GM12878 (cell line): ENCODE measurements around the gene MARCHF9. TPM values are rescaled to one million over a fixed set of nuclear protein-coding genes. Genes with fewer than 3 reads are reported as not detected.

ENCODE experiments used
- ATAC-seq: fragments of 200-7000 bp; cut with Tn5 transposase; 3 replicates; pipeline ENCODE4 v1.9.1; 2020; ENCODE audit warnings: mild to moderate bottlenecking, moderate library complexity
- BruUV-seq: library from RNA; stranded (reverse); fragments of 400-500 nt; replicated peaks from 2 replicates; lab custom pipeline; 2021; lab: Mats Ljungman, UMichigan
- CTCF ChIA-PET: fragments of 300-600 bp; sonication (Branson Sonifier 250); formaldehyde crosslinking; extraction: SDS; loops from one replicate; lab custom pipeline; 2021; ENCODE audit warnings: inconsistent platforms; lab: Yijun Ruan, JAX
- POLR2A ChIA-PET: fragments of 350-600 bp; formaldehyde crosslinking; extraction: SDS; loops from one replicate; lab custom pipeline; 2021; ENCODE audit warnings: inconsistent platforms; lab: Charles Lee
- RAD21 ChIA-PET: fragments of 300-600 bp; sonication (Branson Sonifier 250); formaldehyde crosslinking; loops from one replicate; lab custom pipeline; 2023; ENCODE audit warnings: antibody characterized with exemption; ENCODE audit not compliant: unreplicated experiment; lab: Charles Lee
- SMC1A ChIA-PET: fragments of 300-600 bp; sonication (Branson Sonifier 250); formaldehyde crosslinking; loops from one replicate; lab custom pipeline; 2023; ENCODE audit not compliant: unreplicated experiment, uncharacterized antibody; lab: Charles Lee
- DNase-seq: peaks from one replicate; pipeline ENCODE4 v3.0.0-alpha.2; 2011; ENCODE audit warnings: low read depth, low spot score
- FAIRE-seq: peaks from 3 replicates; lab custom pipeline; 2011; peaks lifted over from hg19 to GRCh38; lab: Jason Lieb, UNC
- H2AFZ ChIP-seq: 2 replicates; pipeline ENCODE4 v1.6.0; 2011; ENCODE audit warnings: low read depth, low read length, control low read depth; ENCODE audit not compliant: control insufficient read depth
- H3K27ac ChIP-seq: 2 replicates; pipeline ENCODE4 v1.5.1; 2011; ENCODE audit warnings: control low read depth; ENCODE audit not compliant: control insufficient read depth, insufficient read depth
- H3K27me3 ChIP-seq, 2 experiments: replicated peaks in 1 of 2; 2 replicates each; pipeline versions ENCODE4 v1.6.0 to v1.6.1; 2011; ENCODE audit warnings: low read length in 1 of 2; ENCODE audit not compliant: control insufficient read depth in 2 of 2, insufficient read depth in 2 of 2
- H3K36me3 ChIP-seq, 2 experiments: 2 replicates each; pipeline ENCODE4 v1.5.1; 2011; ENCODE audit warnings: low read length in 1 of 2; ENCODE audit not compliant: control insufficient read depth in 2 of 2, insufficient read depth in 2 of 2
- H3K4me1 ChIP-seq: 2 replicates; pipeline ENCODE4 v1.6.1; 2011; ENCODE audit warnings: mild to moderate bottlenecking, low read length, moderate library complexity, mixed read lengths; ENCODE audit not compliant: control insufficient read depth, insufficient read depth
- H3K4me2 ChIP-seq: 2 replicates; pipeline ENCODE4 v1.6.0; 2011; ENCODE audit warnings: control low read depth; ENCODE audit not compliant: control insufficient read depth, insufficient read depth
- H3K4me3 ChIP-seq: fragments of 200-600 bp; sonication (generic); 2 replicates; pipeline ENCODE4 v1.5.1; 2016
- H3K79me2 ChIP-seq: 2 replicates; pipeline ENCODE4 v1.6.0; 2011; ENCODE audit warnings: low read length; ENCODE audit not compliant: control insufficient read depth, insufficient read depth
- H3K9ac ChIP-seq: 2 replicates; pipeline ENCODE4 v1.8.0; 2011; ENCODE audit warnings: low read length, control low read depth, mixed read lengths; ENCODE audit not compliant: control insufficient read depth, insufficient read depth
- H3K9me3 ChIP-seq: replicated peaks from 3 replicates; pipeline ENCODE4 v1.5.1; 2011; ENCODE audit warnings: mild to moderate bottlenecking, low read length; ENCODE audit not compliant: control insufficient read depth, insufficient read depth
- H4K20me1 ChIP-seq: 2 replicates; pipeline ENCODE4 v1.6.0; 2011; ENCODE audit not compliant: control insufficient read depth, insufficient read depth
- ATF3 ChIP-seq: IDR thresholded peaks from 2 replicates; pipeline ENCODE4 v1.6.1; 2011; ENCODE audit warnings: low read depth, mild to moderate bottlenecking, low read length, moderate library complexity, borderline replicate concordance; ENCODE audit errors: extremely low read depth
- BCL11A ChIP-seq: IDR thresholded peaks from 2 replicates; pipeline ENCODE4 v1.6.1; 2011; ENCODE audit warnings: low read depth, low read length
- CHD4 ChIP-seq: fragments of 200-600 bp; sonication (generic); IDR thresholded peaks from 2 replicates; pipeline ENCODE4 v1.6.1; 2016; ENCODE audit warnings: mild to moderate bottlenecking
- IKZF1 ChIP-seq: fragments of 450-650 bp; conservative IDR thresholded peaks from 2 replicates; pipeline ENCODE4 v1.6.1; 2017; ENCODE audit warnings: antibody characterized with exemption, mild to moderate bottlenecking
- JUNB ChIP-seq: IDR thresholded peaks from 2 replicates; pipeline ENCODE4 v1.6.1; 2016; ENCODE audit warnings: antibody characterized with exemption, mild to moderate bottlenecking
- MXI1 ChIP-seq: fragments of 150-350 bp; IDR thresholded peaks from 2 replicates; pipeline ENCODE4 v1.6.1; 2011; ENCODE audit warnings: low read depth, mild to moderate bottlenecking, inconsistent platforms, low read length, improper control_type of control experiment
- NBN ChIP-seq: fragments of 450-650 bp; IDR thresholded peaks from 2 replicates; pipeline ENCODE4 v1.6.1; 2016
- PML ChIP-seq: IDR thresholded peaks from 2 replicates; pipeline ENCODE4 v1.6.1; 2012; ENCODE audit warnings: low read length, inconsistent platforms
- SRF ChIP-seq, 2 experiments: IDR thresholded peaks; 2 replicates each; pipeline ENCODE4 v1.6.1; 2011; ENCODE audit warnings: low read depth in 2 of 2, low read length in 2 of 2, mild to moderate bottlenecking in 1 of 2, moderate library complexity in 1 of 2
- USF1 ChIP-seq: IDR thresholded peaks from 2 replicates; pipeline ENCODE4 v1.6.1; 2011; ENCODE audit warnings: borderline replicate concordance, low read depth, mild to moderate bottlenecking, moderate library complexity, mixed read lengths, low read length; ENCODE audit not compliant: insufficient read depth; ENCODE audit errors: extremely low read length
- ZBED1 ChIP-seq: IDR thresholded peaks from 2 replicates; pipeline ENCODE4 v1.6.1; 2016; ENCODE audit warnings: borderline replicate concordance
- WGBS: methylation state at CpG from one replicate; pipeline ENCODE4 v1.1.6; 2016; ENCODE audit warnings: low lambda C conversion rate; ENCODE audit not compliant: insufficient replicate concordance, insufficient coverage; ENCODE audit errors: missing lambda C conversion rate; 5-methylcytosine and 5-hydroxymethylcytosine counted together
- in situ Hi-C: fragments of 300-500 bp; cut with MboI; formaldehyde crosslinking; loops from 9 replicates; pipeline ENCODE4 v1.14.3; 2018; ENCODE audit warnings: mixed read lengths
- intact Hi-C: fragments of 100-400 bp; cut with micrococcal nuclease; formaldehyde crosslinking; loops from one replicate; pipeline ENCODE4 v1.14.2; 2022; ENCODE audit not compliant: unreplicated experiment
- polyA plus RNA-seq, 11 experiments: library from polyadenylated mRNA; depleted of rRNA in 4 of 11; unstranded in 6 of 11; stranded (reverse) in 5 of 11; fragments of >200 nt; fragmentation: Nextera tagmentation in 4 of 11; fragmentation: Illumina TruSeq in 1 of 11; extraction: Ambion mirVana in 4 of 11; extraction: Trizol in 1 of 11; gene quantifications; 1 replicate in 1 of 11; 2 replicates in 10 of 11; pipeline versions ENCODE4 v1.2.1 to v1.2.3, GENCODE V29; 2011 to 2016; ENCODE audit warnings: inconsistent platforms in 2 of 11, missing spikeins in 2 of 11, low read depth in 1 of 11
- total RNA-seq, 4 experiments: library from RNA; depleted of rRNA in 3 of 4; stranded (reverse); fragments of >200 nt in 3 of 4; fragmentation: Illumina TruSeq in 1 of 4; extraction: Trizol in 1 of 4; gene quantifications; 2 replicates each; pipeline versions ENCODE4 v1.2.1 to v1.2.3, GENCODE V29; 2013 to 2021

The MARCHF9 gene
- total and polyA plus RNA-seq, 10 of the 15 experiments (the other 5 are each of a cell fraction or from before 2014, with no cell fraction given) = 2.4 to 29.3 (median 13.0) TPM

- H3K9me3 ChIP-seq = no peaks in the 10 kb centered on the region; the same call in 2 of the 3 replicates
- DNase-seq (no peak), FAIRE-seq (no peak), ATAC-seq (no peak)
- H3K4me3 ChIP-seq = no peak overlapping the region
- TF ChIP-seq NBN (no peak), MXI1 (no peak), ATF3 (no peak), SRF (IDR thresholded peaks at IDR 0.05; ENCODE audit: low read depth in 2 of 2, low read length in 2 of 2) (no peak), IKZF1 (no peak), PML (no peak), BCL11A (no peak), JUNB (no peak), ZBED1 (no peak), USF1 (no peak), CHD4 (no peak)
- peaks cover 0 to 3% of the 10 kb centered on the region in 2 experiments; a peak in 2 of 4 replicates for H3K36me3 ChIP-seq
- CTCF ChIA-PET = interaction anchor here (1.1 to 4.7 kb wide), 5 partner anchors 10 to 154 kb away, joined by 4 to 62 read pairs (median 8); partner anchors contain the start of gene CYP27B1
- peaks cover 19% of the 10 kb centered on the region for H3K4me1 ChIP-seq
- H3K27me3 ChIP-seq = no peaks in the 10 kb centered on the region
- intact Hi-C loops = loop anchor here (2.0 to 10.0 kb wide), 3 partner anchors 75 to 283 kb away; partner anchors contain the start of gene ARHGAP9
- no peaks in the 10 kb centered on the region; the same call in 1 of the 2 replicates for H3K79me2 ChIP-seq
- no peak overlapping the region for H3K27ac ChIP-seq
- H4K20me1 ChIP-seq = no peaks in the 10 kb centered on the region; the same call in 1 of the 2 replicates
- POLR2A ChIA-PET = no interaction called here
- no TSS peak for BruUV-seq
- H3K4me2 ChIP-seq = no peak overlapping the region
- SMC1A ChIA-PET = interaction anchor here (0.7 kb wide), 1 partner anchor 94 kb away, joined by 3 read pairs; no protein-coding TSS in a partner anchor
- RAD21 ChIA-PET = no interaction called here
- no peak overlapping the region for H2AFZ ChIP-seq
- in situ Hi-C loops = no loop called here
- H3K9ac ChIP-seq = no peak overlapping the region
- 70% methylated on average over 4 of the region's 4 CpGs for WGBS
Observed at GRCh38 chr12:57757771-57758170, 2.9 kb downstream of the MARCHF9 start.
